Activated CD4-positive, alpha-beta T cell treated with anti-CD3 and anti-CD28 coated beads, Interleukin-2, Interleukin-6, amounts not matched to agents 100 ng/mL and 50 ng/mL, durations not matched to agents 16 hours and 8 hours (primary cell): ENCODE measurements around the gene MAD2L1BP.
A peak's percentile ranks its signal among the peaks of the same experiment; 100 is the strongest.

Experiments
- DNase-seq: peaks from one replicate; pipeline ENCODE4 v3.0.0-alpha.2; 2020

Gene MAD2L1BP

GRCh38 chr6:43683708-43684455, 48.2 kb downstream of the MAD2L1BP start:
- DNase-seq, result no peak

GRCh38 chr6:43687079-43687436, 51.4 kb downstream of the MAD2L1BP start:
- DNase-seq, result no peak

DNA sequence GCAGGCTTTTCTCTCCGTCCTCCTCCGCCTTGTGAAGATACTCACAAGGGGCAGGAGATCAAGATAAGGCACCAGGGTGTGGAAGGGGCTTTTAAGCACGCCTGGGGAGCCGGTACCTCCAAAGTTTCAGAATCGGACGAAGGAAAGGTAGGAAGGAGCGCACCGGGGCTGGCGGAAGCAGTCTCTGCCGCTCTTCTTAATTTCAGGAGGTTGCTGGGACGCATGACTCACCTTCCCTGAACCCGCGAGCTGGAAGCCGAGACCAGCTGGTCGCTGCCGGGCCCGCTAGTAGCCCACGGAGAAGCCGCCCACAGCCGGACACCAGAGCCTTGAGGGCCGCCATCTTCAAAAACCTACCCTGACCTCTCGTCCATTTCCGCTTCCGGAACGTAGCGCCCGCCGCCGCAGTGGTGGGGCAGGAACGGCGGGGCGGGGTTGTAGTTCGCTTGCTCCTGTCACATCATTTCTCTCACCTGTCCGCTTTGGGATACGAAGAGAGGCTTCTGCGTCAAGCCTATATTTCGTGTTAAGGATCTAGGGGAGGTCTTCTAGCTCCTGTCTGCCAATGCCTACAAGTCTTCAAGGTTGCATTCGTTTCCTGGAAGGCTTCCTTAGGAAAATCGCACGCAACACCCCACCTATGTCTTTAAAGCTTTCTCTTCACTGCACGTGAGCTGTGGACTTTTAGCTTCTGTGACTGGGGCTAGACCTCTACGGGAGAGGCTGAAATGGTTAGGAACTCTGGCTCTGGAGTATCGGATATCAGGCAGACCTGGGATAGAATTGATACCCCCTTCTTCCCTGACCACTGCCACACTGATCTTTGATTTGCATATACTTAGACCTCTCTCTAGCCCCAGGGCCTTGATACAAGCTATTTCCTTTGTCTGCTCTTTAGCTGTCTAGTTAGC, 52.1 kb downstream of the MAD2L1BP start, which contains the start of gene MRPS18A:
Gene MRPS18A, minus strand, starts transcription at position 355 of the 911 bp plus-strand sequence. Its CDS starts 12 bp downstream, at position 343.
- DNase-seq, result peak; percentile 88

DNA sequence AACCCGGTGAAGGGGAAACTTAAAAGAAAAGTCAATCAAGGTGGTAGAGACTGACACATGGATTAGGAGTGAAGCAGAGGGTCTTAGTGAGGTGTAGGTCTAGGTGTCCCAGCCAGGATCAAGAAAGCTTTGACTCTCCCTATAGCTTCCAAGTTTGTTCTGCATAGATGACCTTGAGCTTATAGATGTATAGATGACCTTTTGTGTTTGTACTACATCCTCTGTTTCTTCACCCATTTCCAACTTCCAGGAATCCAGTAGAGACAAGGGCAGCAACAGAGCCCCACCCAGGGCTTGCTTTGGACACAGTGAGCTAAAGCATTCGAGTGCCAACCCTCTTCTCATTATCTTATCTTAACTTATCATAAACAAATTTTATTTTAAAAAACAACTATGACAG, 53.8 kb downstream of the MAD2L1BP start:
- DNase-seq, result no peak
